Stimulated activated naive CD8-positive, alpha-beta T cell treated with anti-CD3 and anti-CD28 coated beads, Interleukin-15, Interleukin-2, amounts not matched to agents 100 U/mL and 50 U/mL, for 24 hours (primary cell): ENCODE results near the gene EYA2.
"Not testable (repeated sequence)": the region's sequence is repeated elsewhere in the genome, so short reads cannot be mapped to it uniquely, and the experiment has no call there.

Experiments
- ATAC-seq: fragments of 150-1000 bp; cut with Tn5 transposase; one replicate; pipeline ENCODE4 v1.10.0; 2021
- DNase-seq: peaks from one replicate; pipeline ENCODE4 v3.0.0; 2021

The EYA2 gene

GRCh38 chr20:47178277-47178676, 283.6 kb downstream of the EYA2 start:
- ATAC-seq (no peak), DNase-seq (no peak)

- DNase-seq (no peak), ATAC-seq (no peak)
These were observed 284.2 kb downstream of the EYA2 start for GRCh38 chr20:47178851-47179250.

GRCh38 chr20:47179267-47179666, 284.6 kb downstream of the EYA2 start:
- no peak for ATAC-seq
- no peak for DNase-seq

DNA sequence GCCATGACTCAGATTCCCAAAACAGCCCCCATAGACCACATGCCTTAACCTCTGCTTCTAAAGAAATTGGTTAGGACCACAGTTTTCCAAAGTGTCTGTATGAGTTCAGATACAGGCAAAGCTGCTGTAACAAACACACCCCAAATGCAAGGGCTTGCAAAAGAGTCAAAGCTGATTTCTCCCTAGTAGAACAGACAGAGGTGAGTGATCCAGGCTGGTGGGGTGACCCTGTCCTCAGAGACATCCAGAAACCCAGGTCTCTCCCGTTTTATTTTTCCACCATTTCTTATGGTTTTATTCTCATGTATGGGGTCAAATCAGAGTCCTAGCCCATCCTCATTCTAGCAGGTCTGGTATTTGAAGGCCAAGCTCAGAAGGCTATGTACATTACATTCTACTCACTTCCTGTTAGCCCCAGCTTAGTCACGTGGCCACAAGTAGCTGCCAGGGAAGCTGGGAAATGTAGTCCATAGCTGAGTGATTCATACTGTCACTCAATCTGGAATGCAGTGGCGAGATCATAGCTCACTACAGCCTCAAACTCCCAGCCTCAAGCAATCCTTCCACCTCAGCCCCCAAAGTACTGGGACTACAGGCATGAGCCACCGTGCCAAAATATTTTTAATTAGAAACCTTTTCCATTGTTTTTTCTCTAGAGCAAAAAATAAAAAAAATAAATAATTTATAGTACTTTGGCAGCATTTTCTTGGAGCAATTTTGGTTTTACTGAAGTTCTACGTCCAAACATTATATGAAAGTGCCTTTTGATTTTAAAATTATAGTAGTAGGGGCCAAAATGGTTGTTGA, 286.6 kb downstream of the EYA2 start:
- ATAC-seq (peak; percentile 86), DNase-seq (peak; percentile 10)

GRCh38 chr20:47183367-47183766, 288.7 kb downstream of the EYA2 start:
- ATAC-seq (no peak), DNase-seq (no peak)

GRCh38 chr20:47187450-47188195, 293.0 kb downstream of the EYA2 start:
- DNase-seq (peak; percentile 10), ATAC-seq (no peak)

GRCh38 chr20:47188540-47188939, 293.9 kb downstream of the EYA2 start:
- DNase-seq = no peak
- ATAC-seq = no peak

- no peak for DNase-seq
- ATAC-seq = no peak
These were observed 294.4 kb downstream of the EYA2 start for GRCh38 chr20:47189060-47189459.

DNA sequence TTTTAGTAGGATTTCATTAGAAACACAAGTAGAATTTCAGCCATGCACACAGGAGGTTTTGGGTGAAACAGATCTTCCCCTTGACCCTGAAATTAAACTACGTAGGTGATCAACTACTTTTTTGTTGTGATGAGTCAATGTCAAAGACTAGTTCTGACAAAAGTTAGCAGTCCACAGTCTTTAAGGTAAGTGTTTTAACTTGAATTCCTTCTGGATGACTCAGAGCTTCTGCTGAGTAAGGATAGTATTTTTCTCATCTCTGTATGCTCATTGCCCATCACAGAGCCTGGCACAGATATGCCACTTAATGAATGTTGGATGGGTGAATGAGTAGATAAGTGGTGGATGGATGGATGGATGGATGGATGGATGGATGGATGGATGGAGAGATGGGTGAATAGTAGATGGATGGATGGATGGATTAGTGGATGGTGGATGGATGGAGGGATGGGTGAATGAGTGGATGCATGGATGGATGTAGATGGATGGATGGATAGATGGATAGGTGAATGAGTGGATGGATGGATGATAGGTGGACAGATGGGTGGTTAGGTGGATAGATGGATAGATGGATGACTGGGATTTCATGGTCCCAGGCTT, 296.5 kb downstream of the EYA2 start:
- peak; percentile 23 for ATAC-seq

GRCh38 chr20:47191956-47192355, 297.3 kb downstream of the EYA2 start:
- no peak for DNase-seq

More for the DNA sequence above, 296.5 kb downstream of the EYA2 start:
- DNase-seq = no peak

GRCh38 chr20:47195573-47195972, 300.9 kb downstream of the EYA2 start:
- ATAC-seq (no peak), DNase-seq (no peak)

More at GRCh38 chr20:47191956-47192355, 297.3 kb downstream of the EYA2 start:
- ATAC-seq = no peak

DNA sequence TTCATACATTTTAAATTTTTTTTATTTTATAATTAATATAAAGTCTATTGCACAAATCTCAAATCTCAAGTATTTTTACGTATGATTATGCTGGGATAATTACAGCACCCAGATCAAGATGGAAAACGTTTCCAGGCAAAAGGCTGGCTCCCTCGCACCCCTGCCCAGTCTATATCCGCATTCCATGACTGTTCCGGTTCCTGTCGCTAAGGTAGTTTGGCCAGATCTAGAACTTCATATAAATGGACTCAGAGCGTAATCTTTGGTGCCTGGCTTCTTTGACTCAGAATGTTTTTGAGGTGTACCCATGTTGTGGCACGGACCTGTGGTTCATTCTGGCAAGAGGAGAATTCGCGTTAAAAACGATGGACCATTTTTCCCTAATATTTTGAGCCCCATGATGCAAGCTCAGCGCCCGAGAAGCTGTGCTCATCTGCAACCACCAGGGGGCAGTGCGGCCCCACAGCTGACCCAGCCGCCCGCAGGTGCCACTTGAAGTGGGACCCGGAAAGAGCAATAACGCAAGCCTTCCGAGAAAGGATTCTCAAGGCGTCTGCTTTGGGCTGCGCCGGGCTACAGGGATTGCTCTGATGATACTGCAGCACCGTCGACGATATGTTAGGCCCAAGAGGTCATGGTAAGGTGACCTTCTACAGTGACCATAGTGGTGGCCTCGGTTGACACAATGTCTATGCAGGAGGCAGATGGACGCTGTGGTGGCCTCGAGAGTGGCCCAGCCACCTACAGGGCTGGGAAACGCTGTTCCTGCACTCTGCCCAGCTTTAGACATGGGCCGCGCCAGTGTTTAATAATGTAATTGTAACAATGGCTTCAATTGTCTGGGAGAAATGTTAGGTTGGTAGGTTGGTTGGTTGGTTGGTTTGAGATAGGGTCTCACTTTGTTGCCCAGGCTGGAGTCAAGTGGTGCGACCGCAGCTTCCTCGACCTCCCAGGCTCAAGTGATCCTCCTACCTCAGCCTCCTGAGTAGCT, 301.7 kb downstream of the EYA2 start:
- ATAC-seq = peak; percentile 51
- peak; percentile 87 for DNase-seq

- ATAC-seq = peak; percentile 89
- DNase-seq = peak; percentile 50
These were observed 303.6 kb downstream of the EYA2 start for GRCh38 chr20:47198254-47198671.

- no peak for ATAC-seq
- no peak for DNase-seq
These were observed 304.4 kb downstream of the EYA2 start for GRCh38 chr20:47198996-47199552.

- DNase-seq (no peak), ATAC-seq (no peak)
These were observed 306.6 kb downstream of the EYA2 start for GRCh38 chr20:47201074-47201730.

DNA sequence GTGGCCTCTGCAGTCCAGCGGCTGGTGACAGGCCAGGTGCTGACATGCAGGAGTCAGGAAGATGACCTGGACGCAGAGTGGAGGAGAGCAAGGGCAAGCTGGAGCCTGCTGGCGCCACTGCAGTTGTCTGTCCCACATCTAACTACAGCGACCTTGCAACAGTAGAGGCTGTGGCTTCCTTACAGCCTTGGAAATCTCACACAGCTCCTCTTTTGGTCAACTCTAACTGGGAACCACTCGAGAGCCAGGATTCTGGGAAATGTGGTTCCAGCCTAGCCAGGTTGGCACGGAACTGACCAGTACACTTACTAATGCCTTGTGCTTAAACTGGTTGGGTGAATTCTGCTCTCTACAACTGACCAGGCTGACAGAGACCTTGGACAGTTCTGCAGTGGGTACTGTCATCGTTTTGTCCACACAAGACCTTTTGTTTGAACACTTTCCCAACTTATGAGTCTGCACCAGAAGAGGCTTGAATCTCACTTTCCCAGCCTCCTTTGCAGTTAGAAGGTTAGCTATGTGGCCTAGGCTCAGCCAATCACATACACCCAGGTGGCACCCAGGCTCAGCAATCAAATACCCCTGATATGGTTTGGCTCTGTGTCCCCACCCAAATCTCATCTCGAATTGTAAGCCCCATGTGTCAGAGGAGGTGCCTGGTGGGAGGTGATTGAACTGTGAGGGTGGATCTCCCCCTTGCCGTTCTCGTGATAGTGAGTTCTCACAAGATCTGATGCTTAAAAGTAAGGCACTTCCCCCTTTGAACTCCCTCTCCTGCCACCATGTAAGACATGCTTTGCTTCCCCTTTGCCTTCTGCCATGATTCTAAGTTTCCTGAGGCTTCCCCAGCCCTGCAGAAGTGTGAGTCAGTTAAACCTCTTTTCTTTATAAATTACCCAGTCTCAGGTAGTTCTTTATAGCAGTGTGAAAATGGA, 308.4 kb downstream of the EYA2 start:
- no peak for ATAC-seq
- no peak for DNase-seq

DNA sequence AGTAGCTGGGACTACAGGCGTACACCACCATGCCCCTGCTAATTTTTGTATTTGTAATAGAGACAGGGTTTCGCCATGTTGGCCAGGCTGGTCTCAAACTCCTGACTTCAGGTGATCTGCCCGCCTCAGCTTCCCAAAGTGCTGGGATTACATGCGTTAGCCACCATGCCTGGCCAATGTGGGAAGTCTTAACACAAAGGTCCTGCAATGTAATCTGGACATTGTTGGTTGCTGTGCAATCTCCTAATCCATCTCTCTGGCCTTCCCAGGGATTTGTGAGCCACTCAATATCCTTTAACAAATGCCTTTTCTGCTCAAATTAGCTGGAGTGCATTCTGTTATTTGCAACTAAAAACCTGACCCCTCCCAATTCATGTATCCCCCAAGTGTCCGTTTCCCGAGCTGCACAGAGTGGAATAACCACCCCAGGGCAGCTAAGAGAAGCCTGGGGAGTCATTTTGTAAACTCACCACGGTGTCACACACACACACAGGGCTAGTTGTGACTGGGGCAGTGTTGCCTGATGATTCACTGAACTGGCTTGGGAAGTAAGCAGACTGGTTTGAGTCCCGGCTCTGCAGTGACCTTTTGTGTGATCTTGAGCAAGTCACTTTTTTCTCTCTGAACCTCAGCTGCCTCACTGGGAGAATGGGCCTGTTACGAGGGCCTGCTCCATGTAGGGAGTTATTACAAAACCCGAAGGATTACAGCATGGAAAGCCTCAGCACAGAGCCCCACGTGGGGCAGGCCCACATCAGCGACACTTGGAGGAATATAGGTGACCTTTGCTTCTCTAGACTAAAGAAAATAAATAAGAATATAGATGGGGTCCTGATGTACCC, 309.6 kb downstream of the EYA2 start:
- DNase-seq (no peak), ATAC-seq (no peak)

GRCh38 chr20:47204850-47205122, 310.1 kb downstream of the EYA2 start:
- not testable (repeated sequence) for ATAC-seq, DNase-seq

DNA sequence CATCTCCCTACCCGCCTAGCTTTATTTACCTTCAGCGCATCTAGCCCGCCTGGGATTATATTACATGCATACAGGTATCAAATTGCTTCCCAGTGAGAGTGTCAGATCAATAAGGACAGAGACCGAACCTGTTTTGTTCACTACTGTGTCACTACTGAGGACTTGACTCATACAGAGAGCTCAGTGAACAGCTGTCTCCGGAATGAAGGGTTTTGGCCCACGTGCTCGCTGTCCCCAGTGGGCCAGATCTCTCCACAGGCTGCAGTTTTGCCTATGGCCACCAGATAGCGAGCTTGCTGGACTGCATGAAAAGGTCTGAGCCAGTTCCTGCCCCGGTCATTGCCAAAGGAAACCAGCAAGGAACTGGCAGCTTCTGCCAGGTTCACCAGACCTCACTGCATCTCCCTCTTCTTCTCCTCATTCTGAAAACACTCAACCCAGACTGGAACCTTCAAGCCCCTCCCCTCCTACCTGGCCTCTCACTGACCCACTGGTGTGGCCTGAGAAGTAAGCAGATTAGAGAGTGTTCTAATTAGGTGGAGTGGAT, 311.0 kb downstream of the EYA2 start:
- DNase-seq (no peak), ATAC-seq (no peak)
